Body of pancreas (tissue), 4 donors: ENCODE data around the gene OTUD5.

Source experiments
- POLR2A ChIP-seq, 3 donors: fragments of 450-650 bp; IDR thresholded peaks; one replicate each; pipeline ENCODE4 v1.6.1; 2016; ENCODE audit warnings: antibody characterized with exemption in 3 of 3, mild to moderate bottlenecking in 2 of 3
- TF ChIP-seq, protein P1 (sequence below), 7 experiments: fragments of 450-650 bp in 4 of 7; fragments of 200-600 bp in 3 of 7; sonication (generic) in 3 of 7; IDR thresholded peaks; one replicate each; pipeline ENCODE4 v1.5.1; 2016 to 2019; ENCODE audit warnings: antibody characterized with exemption in 7 of 7

DNA sequence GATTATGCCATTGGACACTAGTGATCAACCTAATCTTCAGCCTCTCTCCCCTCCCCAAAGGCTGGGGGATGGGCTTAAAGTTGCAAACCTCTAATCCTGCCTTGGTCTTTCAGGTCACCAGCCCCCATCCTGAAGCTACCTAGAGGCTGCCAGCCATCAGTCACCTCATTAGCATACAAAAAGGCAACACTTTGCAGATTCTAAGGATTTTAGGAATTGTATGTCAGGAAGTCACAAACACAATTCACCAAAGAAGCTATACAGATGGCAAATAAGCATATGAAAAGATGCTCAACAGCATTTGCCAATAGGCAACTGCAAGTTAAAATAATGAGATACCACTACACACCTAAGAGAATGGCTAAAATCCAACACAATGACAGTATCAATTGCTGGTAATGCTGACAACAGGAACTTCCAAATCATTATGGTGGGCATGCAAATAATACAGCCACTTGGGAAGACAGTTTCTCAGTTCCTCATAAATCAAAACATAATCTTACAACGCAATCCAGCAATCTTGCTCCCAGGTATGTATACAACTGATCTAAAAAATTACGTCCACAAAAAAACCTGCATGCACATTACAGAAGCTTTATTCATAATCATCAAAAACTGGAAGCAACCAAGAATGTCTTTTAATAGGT, 29.5 kb downstream of the OTUD5 start:
- TF ChIP-seq, protein P1, sequence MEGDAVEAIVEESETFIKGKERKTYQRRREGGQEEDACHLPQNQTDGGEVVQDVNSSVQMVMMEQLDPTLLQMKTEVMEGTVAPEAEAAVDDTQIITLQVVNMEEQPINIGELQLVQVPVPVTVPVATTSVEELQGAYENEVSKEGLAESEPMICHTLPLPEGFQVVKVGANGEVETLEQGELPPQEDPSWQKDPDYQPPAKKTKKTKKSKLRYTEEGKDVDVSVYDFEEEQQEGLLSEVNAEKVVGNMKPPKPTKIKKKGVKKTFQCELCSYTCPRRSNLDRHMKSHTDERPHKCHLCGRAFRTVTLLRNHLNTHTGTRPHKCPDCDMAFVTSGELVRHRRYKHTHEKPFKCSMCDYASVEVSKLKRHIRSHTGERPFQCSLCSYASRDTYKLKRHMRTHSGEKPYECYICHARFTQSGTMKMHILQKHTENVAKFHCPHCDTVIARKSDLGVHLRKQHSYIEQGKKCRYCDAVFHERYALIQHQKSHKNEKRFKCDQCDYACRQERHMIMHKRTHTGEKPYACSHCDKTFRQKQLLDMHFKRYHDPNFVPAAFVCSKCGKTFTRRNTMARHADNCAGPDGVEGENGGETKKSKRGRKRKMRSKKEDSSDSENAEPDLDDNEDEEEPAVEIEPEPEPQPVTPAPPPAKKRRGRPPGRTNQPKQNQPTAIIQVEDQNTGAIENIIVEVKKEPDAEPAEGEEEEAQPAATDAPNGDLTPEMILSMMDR (IDR thresholded peaks at IDR 0.05), result no peak
- no peak for TF ChIP-seq POLR2A (IDR thresholded peaks at IDR 0.05)
